Activated naive CD4-positive, alpha-beta T cell treated with anti-CD3 and anti-CD28 coated beads, Interleukin-2, amount 10 ng/mL, durations not matched to agents 7 days and 5 days (primary cell): ENCODE measurements around the gene PRKAG2.

Source experiments
- CTCF ChIA-PET: fragments of 350-600 bp; sonication (Branson Sonifier 250); formaldehyde crosslinking; loops from one replicate; lab custom pipeline; 2021; ENCODE audit warnings: antibody characterized with exemption; lab: Charles Lee
- DNase-seq: peaks from one replicate; pipeline ENCODE4 v3.0.0-alpha.2; 2020
- H3K27ac Mint-ChIP-seq: one replicate; pipeline ENCODE4 v1.8.0; 2021; ENCODE audit warnings: mild to moderate bottlenecking, moderate library complexity, mixed read lengths
- H3K27me3 Mint-ChIP-seq: one replicate; pipeline ENCODE4 v1.8.0; 2021; ENCODE audit warnings: mild to moderate bottlenecking, mixed read lengths
- H3K36me3 Mint-ChIP-seq: one replicate; pipeline ENCODE4 v1.8.0; 2021; ENCODE audit warnings: mixed read lengths
- H3K4me1 Mint-ChIP-seq: one replicate; pipeline ENCODE4 v1.8.0; 2021; ENCODE audit warnings: mixed read lengths
- H3K4me3 Mint-ChIP-seq: one replicate; pipeline ENCODE4 v1.8.0; 2021; ENCODE audit warnings: mild to moderate bottlenecking, moderate library complexity, mixed read lengths
- H3K9me3 Mint-ChIP-seq: one replicate; pipeline ENCODE4 v1.8.0; 2021; ENCODE audit warnings: mixed read lengths

The PRKAG2 gene

GRCh38 chr7:151697942-151698341 is 179.0 kb downstream of the PRKAG2 start:
- Mint-ChIP-seq H3K9me3 (no peaks in the 10 kb centered on the region), H3K27ac (no peak overlapping the region), H3K4me3 (no peak overlapping the region), H3K36me3 (no peaks in the 10 kb centered on the region), H3K27me3 (no peaks in the 10 kb centered on the region), H3K4me1 (no peaks in the 10 kb centered on the region)
- CTCF ChIA-PET: no interaction called here
- DNase-seq: no peak

- CTCF ChIA-PET: no interaction called here
- H3K4me1 Mint-ChIP-seq: no peaks in the 10 kb centered on the region
- H3K27me3 Mint-ChIP-seq: no peaks in the 10 kb centered on the region
- H3K9me3 Mint-ChIP-seq: no peaks in the 10 kb centered on the region
- no peak for DNase-seq
- H3K27ac Mint-ChIP-seq: no peak overlapping the region
- no peak overlapping the region for H3K4me3 Mint-ChIP-seq
- H3K36me3 Mint-ChIP-seq: no peaks in the 10 kb centered on the region
Measured at GRCh38 chr7:151697515-151697895, 179.4 kb downstream of the PRKAG2 start.

DNA sequence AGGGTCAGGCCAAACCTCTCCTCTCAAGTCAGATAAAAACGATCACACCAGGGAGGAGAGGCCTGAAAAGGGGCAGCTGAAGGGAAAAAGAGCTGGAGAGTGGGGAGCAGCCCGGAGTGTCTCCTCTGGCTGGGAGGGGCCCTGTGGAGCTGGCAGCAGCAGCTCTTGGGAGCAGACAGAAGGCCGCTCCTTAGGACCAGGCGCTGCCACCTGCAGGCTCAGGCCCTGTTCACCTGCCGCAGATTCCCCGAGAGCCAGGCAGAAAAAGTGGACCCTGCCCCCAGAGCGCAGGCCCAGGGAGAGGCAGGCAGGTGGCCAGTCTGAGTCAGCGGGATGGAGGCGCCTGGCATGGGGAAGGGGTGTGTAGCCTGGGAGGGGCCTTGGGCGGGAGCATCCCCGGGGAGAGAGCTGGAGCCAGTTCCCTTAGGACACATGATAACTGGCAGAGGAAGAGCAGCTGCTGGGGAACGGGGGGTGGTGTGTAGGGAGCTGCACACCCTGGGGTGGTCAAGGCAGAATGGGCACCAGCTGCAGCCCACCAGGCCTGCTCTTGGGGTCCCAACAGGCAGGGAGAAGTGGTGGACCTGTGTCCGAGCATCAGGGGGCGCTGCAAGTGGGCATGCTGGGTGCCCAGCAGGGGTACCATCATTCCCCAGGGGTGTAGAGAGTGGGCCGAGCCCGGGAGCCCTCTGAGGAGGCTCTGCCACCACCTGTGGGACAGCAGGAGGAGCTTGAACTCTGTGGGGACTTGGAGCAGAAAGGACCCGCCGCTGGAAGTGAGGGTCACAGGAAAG is 180.0 kb downstream of the PRKAG2 start:
- no peaks in the 10 kb centered on the region for H3K4me1 Mint-ChIP-seq
- no peaks in the 10 kb centered on the region for H3K36me3 Mint-ChIP-seq
- no peaks in the 10 kb centered on the region for H3K9me3 Mint-ChIP-seq
- H3K27ac Mint-ChIP-seq: no peak overlapping the region
- H3K4me3 Mint-ChIP-seq: no peak overlapping the region
- DNase-seq: no peak
- H3K27me3 Mint-ChIP-seq: no peaks in the 10 kb centered on the region
- CTCF ChIA-PET: interaction anchor here (1.5 kb wide), 1 partner anchor 11 kb away, joined by 3 read pairs; no protein-coding TSS in a partner anchor

DNA sequence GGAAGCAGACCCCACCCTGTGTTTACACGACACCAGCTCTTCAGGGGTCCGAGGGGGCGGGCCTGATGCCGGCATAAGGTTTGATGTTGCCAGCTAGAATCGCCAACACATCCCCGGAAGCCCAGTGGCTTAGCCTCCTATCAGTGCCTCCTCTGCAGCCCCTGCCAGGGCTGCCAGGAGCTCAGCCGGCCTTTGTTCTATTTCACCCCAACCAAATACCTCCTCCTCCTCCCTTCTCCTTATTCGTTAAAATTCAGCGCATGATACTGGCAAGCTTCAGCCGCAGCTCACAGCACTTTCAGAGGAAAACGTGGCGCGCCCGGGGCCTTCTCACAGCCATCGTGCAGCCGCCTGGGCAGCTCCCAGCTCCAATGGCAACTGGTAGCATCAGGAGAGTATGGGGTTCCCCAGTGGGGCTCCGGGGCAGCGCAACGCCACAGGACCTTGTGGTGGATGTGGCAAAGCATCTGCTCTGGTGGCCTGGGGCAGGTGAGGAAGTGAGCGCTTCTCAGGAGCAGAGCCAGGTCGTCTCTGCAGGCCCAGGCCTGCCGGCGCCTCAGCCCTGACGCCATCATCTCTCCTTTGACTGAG is 180.9 kb downstream of the PRKAG2 start:
- H3K27ac Mint-ChIP-seq: no peak overlapping the region

GRCh38 chr7:151694828-151695580 is 181.9 kb downstream of the PRKAG2 start:
- Mint-ChIP-seq H3K4me1 (no peaks in the 10 kb centered on the region), H3K27ac (no peak overlapping the region), H3K27me3 (no peaks in the 10 kb centered on the region), H3K36me3 (no peaks in the 10 kb centered on the region), H3K4me3 (no peak overlapping the region), H3K9me3 (no peaks in the 10 kb centered on the region)
- DNase-seq: no peak
- CTCF ChIA-PET: no interaction called here

More for the DNA sequence above, 180.9 kb downstream of the PRKAG2 start:
- CTCF ChIA-PET: interaction anchor here (1.5 kb wide), 1 partner anchor 12 kb away, joined by 3 read pairs; no protein-coding TSS in a partner anchor
- Mint-ChIP-seq H3K36me3 (no peaks in the 10 kb centered on the region), H3K9me3 (no peaks in the 10 kb centered on the region), H3K4me1 (no peaks in the 10 kb centered on the region), H3K27me3 (no peaks in the 10 kb centered on the region), H3K4me3 (no peak overlapping the region)
- DNase-seq: no peak

DNA sequence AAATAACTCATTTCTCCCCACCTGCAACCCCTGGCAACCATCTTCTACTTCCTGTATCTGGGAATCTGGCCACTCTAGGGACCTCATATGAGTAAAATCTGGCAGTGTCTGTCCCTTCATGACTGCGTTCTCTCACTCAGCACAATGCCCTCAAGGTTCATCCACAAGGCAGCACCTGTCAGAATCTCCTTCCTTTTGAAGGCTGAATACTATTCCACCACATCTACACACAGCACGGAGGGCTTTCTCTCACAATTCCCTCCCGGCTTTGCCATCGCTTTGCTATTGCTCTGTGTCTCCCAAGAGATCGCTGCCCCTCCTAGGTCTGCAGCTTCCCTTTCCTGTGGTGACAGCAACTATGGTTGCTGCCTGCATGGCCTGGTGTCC is 182.5 kb downstream of the PRKAG2 start:
- no peaks in the 10 kb centered on the region for H3K27me3 Mint-ChIP-seq
- CTCF ChIA-PET: no interaction called here
- DNase-seq: no peak
- H3K9me3 Mint-ChIP-seq: no peaks in the 10 kb centered on the region
- H3K36me3 Mint-ChIP-seq: no peaks in the 10 kb centered on the region
- H3K27ac Mint-ChIP-seq: no peak overlapping the region
- H3K4me3 Mint-ChIP-seq: no peak overlapping the region
- H3K4me1 Mint-ChIP-seq: no peaks in the 10 kb centered on the region

- no peak overlapping the region for H3K27ac Mint-ChIP-seq
- H3K4me3 Mint-ChIP-seq: no peak overlapping the region
- DNase-seq: no peak
- CTCF ChIA-PET: no interaction called here
- no peaks in the 10 kb centered on the region for H3K4me1 Mint-ChIP-seq
- H3K36me3 Mint-ChIP-seq: no peaks in the 10 kb centered on the region
- H3K27me3 Mint-ChIP-seq: no peaks in the 10 kb centered on the region
- H3K9me3 Mint-ChIP-seq: no peaks in the 10 kb centered on the region
Measured at GRCh38 chr7:151693140-151693539, 183.8 kb downstream of the PRKAG2 start.

DNA sequence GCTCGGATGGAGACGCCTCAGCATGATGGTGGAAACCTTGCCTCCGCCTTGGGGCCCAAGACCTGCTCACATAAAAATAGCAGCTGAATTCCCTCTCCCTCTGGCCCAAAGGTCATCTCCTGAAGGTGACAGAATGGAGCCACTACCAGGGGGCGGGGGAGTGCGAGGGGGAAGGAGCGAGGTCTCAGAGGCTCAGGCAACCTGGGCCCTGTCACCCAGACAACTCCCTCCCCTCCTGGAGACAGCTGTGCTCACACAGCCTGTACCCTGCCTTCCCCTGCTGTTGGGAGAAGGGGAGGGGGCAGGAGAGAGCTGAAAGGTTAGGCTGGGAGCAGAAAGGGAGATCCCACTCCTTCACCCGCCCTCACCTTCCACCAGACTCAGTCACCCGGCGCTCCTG is 184.2 kb downstream of the PRKAG2 start:
- Mint-ChIP-seq H3K27me3 (no peaks in the 10 kb centered on the region), H3K27ac (no peak overlapping the region), H3K4me3 (no peak overlapping the region), H3K9me3 (no peaks in the 10 kb centered on the region), H3K4me1 (no peaks in the 10 kb centered on the region), H3K36me3 (no peaks in the 10 kb centered on the region)
- CTCF ChIA-PET: no interaction called here
- DNase-seq: no peak

DNA sequence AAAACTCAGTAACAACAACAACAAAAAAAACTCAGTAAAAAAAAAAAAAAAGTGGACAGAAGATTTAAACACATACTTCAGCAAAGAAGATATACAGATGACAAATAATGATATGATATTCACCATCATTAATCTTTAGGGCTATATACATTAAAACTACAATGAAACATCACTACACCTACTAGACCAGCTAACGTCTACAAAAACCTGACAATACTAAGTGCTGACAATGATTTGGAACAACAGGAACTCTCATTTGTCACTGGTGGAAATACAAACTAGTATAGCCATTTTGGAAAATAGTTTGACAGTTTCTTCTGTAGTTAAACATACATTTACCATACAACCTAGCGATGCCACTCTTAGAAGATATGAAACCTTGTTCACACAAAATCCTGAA is 185.5 kb downstream of the PRKAG2 start:
- Mint-ChIP-seq H3K27ac (no peak overlapping the region), H3K9me3 (no peaks in the 10 kb centered on the region), H3K4me1 (no peaks in the 10 kb centered on the region), H3K4me3 (no peak overlapping the region), H3K27me3 (no peaks in the 10 kb centered on the region), H3K36me3 (no peaks in the 10 kb centered on the region)
- CTCF ChIA-PET: interaction anchor here (1.5 kb wide), 1 partner anchor 91 kb away, joined by 5 read pairs; no protein-coding TSS in a partner anchor
- no peak for DNase-seq

GRCh38 chr7:151690606-151691005 is 186.3 kb downstream of the PRKAG2 start:
- no peak for DNase-seq
- Mint-ChIP-seq H3K27ac (no peak overlapping the region), H3K4me3 (no peak overlapping the region), H3K36me3 (no peaks in the 10 kb centered on the region), H3K9me3 (no peaks in the 10 kb centered on the region), H3K4me1 (no peaks in the 10 kb centered on the region), H3K27me3 (no peaks in the 10 kb centered on the region)
- CTCF ChIA-PET: interaction anchor here (1.5 kb wide), 1 partner anchor 92 kb away, joined by 5 read pairs; no protein-coding TSS in a partner anchor

- no peak overlapping the region for H3K4me3 Mint-ChIP-seq
Measured at GRCh38 chr7:151689196-151689971, 187.5 kb downstream of the PRKAG2 start.

DNA sequence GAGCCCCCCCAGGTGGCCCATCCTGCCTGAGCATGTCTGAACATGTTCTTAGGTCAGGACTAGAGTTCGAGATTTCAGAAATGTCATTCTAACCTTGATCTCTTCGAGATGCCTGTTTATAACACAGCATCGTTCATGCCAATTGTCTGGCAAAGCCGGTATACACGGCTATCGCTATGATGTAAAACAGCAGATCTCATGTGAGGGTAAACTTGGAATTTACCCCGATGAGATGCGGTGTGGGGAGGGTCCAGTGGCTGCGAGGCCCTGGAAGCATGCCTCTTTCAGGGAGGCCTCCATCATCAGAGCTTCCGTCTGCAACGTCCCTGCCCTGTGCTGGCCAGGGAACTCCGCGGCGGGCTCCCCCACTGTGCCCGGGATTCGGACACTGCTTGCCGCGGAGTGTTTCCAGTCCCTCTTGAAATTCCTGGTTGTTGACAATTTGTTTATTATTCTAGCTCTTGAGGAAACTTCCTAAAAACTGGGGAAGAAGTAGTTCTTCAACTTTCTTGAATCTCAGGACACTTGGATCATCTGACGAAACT is 188.6 kb downstream of the PRKAG2 start:
- Mint-ChIP-seq H3K9me3 (no peaks in the 10 kb centered on the region), H3K27ac (no peak overlapping the region), H3K27me3 (no peaks in the 10 kb centered on the region), H3K36me3 (no peaks in the 10 kb centered on the region), H3K4me1 (no peaks in the 10 kb centered on the region), H3K4me3 (no peak overlapping the region)
- DNase-seq: no peak
- CTCF ChIA-PET: no interaction called here

More at GRCh38 chr7:151689196-151689971, 187.5 kb downstream of the PRKAG2 start:
- DNase-seq: no peak
- no peaks in the 10 kb centered on the region for H3K4me1 Mint-ChIP-seq
- no peak overlapping the region for H3K27ac Mint-ChIP-seq
- H3K27me3 Mint-ChIP-seq: no peaks in the 10 kb centered on the region
- H3K36me3 Mint-ChIP-seq: no peaks in the 10 kb centered on the region
- no peaks in the 10 kb centered on the region for H3K9me3 Mint-ChIP-seq
- CTCF ChIA-PET: no interaction called here

DNA sequence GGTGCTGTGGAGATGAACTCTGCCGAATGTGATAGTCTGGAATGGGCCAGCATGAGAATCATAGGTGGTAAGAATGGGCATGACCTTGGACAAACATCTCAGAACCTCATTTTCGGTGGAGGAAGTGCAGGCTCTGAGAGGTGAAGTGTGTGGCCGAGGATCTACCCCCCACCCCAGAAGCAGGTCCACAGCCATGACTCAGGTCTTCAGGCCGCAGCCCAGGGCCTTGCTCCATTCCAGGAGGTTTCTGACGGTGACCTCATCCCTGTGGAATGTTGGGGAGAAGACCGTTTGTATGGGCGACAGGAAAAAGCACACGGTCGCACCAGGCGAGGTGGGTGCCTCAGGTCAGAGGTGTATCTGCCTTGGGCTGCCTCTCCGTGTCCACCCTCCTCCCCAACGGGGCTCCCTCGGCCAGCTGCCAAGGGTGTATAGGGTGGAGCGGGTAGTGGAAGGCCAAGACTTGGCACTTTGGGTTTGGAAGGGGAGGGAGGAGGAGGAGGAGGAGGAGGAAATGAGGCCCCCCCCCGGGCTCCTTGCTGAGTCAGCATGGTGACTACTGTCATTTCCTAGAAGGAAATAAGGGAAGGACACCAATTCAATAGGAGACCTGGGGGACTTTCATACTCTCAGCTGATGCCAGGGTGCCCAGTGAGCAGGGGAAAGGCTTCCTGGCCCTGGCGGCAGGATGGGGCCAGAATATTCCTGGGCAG is 189.2 kb downstream of the PRKAG2 start:
- Mint-ChIP-seq H3K9me3 (no peaks in the 10 kb centered on the region), H3K4me3 (no peak overlapping the region), H3K4me1 (no peaks in the 10 kb centered on the region), H3K36me3 (no peaks in the 10 kb centered on the region), H3K27ac (no peak overlapping the region), H3K27me3 (no peaks in the 10 kb centered on the region)
- CTCF ChIA-PET: no interaction called here
- no peak for DNase-seq
